GM12891 (cell line): ENCODE measurements around the gene GABPB1.

Source experiments
- POLR2A ChIP-seq: IDR thresholded peaks from 2 replicates; pipeline ENCODE4 v1.6.1; 2011; ENCODE audit warnings: low read depth, low read length, control low read depth
- POLR2AphosphoS5 ChIP-seq: IDR thresholded peaks from 2 replicates; pipeline ENCODE4 v1.6.1; 2011; ENCODE audit warnings: low read depth, low read length, control low read depth
- SPI1 ChIP-seq: IDR thresholded peaks from 2 replicates; pipeline ENCODE4 v1.6.1; 2011; ENCODE audit warnings: low read depth, low read length, control low read depth
- TAF1 ChIP-seq: IDR thresholded peaks from 2 replicates; pipeline ENCODE4 v1.6.1; 2011; ENCODE audit warnings: low read depth, low read length, control low read depth

- TF ChIP-seq POLR2A, result no peak
- TF ChIP-seq POLR2AphosphoS5, result no peak
- no peak for TF ChIP-seq SPI1
- TF ChIP-seq TAF1, result no peak
Measured at GRCh38 chr15:50241684-50242450, 113.1 kb downstream of the GABPB1 start.
